Calu3 (cell line): ENCODE results near the gene USP5. TPM values are rescaled to one million over a fixed set of nuclear protein-coding genes. Genes with fewer than 3 reads are reported as not detected.

Experiments
- BruUV-seq: library from RNA; stranded (reverse); fragments of 400-500 nt; replicated peaks from 2 replicates; lab custom pipeline; 2021; lab: Mats Ljungman, UMichigan
- CTCF ChIA-PET: fragments of 300-600 bp; sonication (Branson Sonifier 250); formaldehyde crosslinking; loops from one replicate; lab custom pipeline; 2022; ENCODE audit warnings: antibody characterized with exemption; lab: Charles Lee
- DNase-seq: peaks from one replicate; pipeline ENCODE4 v3.0.0; 2022
- H3K27ac Mint-ChIP-seq: one replicate; pipeline ENCODE4 v1.8.0; 2022; ENCODE audit warnings: mixed read lengths; ENCODE audit not compliant: unreplicated experiment
- H3K27me3 Mint-ChIP-seq: one replicate; pipeline ENCODE4 v1.8.0; 2022; ENCODE audit warnings: mixed read lengths; ENCODE audit not compliant: unreplicated experiment
- H3K36me3 Mint-ChIP-seq: one replicate; pipeline ENCODE4 v1.8.0; 2022; ENCODE audit warnings: mild to moderate bottlenecking, moderate library complexity, mixed read lengths; ENCODE audit not compliant: insufficient read depth, unreplicated experiment
- H3K4me1 Mint-ChIP-seq: one replicate; pipeline ENCODE4 v1.8.0; 2022; ENCODE audit warnings: mild to moderate bottlenecking, low read depth, mixed read lengths; ENCODE audit not compliant: unreplicated experiment
- H3K4me3 Mint-ChIP-seq: one replicate; pipeline ENCODE4 v1.8.0; 2022; ENCODE audit warnings: mild to moderate bottlenecking, low read depth, moderate library complexity, mixed read lengths; ENCODE audit not compliant: unreplicated experiment
- H3K9me3 Mint-ChIP-seq: one replicate; pipeline ENCODE4 v1.8.0; 2022; ENCODE audit warnings: low read depth, mixed read lengths; ENCODE audit not compliant: unreplicated experiment
- CTCF ChIP-seq: fragments of 200-600 bp; IDR thresholded peaks from one replicate; pipeline ENCODE4 v1.8.0; 2022; ENCODE audit warnings: antibody characterized with exemption; ENCODE audit not compliant: unreplicated experiment
- intact Hi-C: fragments of 100-400 bp; cut with micrococcal nuclease; formaldehyde crosslinking; loops from one replicate; pipeline ENCODE4 v1.10.0; 2022; ENCODE audit not compliant: unreplicated experiment
- total RNA-seq: library from RNA; stranded (reverse); gene quantifications from 2 replicates; pipeline ENCODE4 v1.2.3, GENCODE V29; 2022

Gene USP5
- total RNA-seq, 1 experiment from 2014 or later = 128 TPM

- no peaks in the 10 kb centered on the region for H3K4me1 Mint-ChIP-seq
- intact Hi-C loops = no loop called here
- no peaks in the 10 kb centered on the region for H3K36me3 Mint-ChIP-seq
- no TSS peak for BruUV-seq
- peaks cover 97% of the 10 kb centered on the region for H3K27me3 Mint-ChIP-seq
- CTCF ChIA-PET = no interaction called here
- no peaks in the 10 kb centered on the region for H3K9me3 Mint-ChIP-seq
- H3K4me3 Mint-ChIP-seq = no peak overlapping the region
- no peak for TF ChIP-seq CTCF
- no peak overlapping the region for H3K27ac Mint-ChIP-seq
- DNase-seq = no peak
Observed at GRCh38 chr12:6818222-6818621, 33.7 kb upstream of the USP5 start.

GRCh38 chr12:6818645-6819044 is 33.3 kb upstream of the USP5 start:
- Mint-ChIP-seq H3K9me3 (no peaks in the 10 kb centered on the region), H3K36me3 (no peaks in the 10 kb centered on the region), H3K4me3 (no peak overlapping the region), H3K27ac (no peak overlapping the region), H3K4me1 (no peaks in the 10 kb centered on the region), H3K27me3 (peaks cover 98% of the 10 kb centered on the region)
- CTCF ChIA-PET = no interaction called here
- no peak for TF ChIP-seq CTCF
- no TSS peak for BruUV-seq
- no peak for DNase-seq
- intact Hi-C loops = no loop called here

- intact Hi-C loops = loop anchor here (10.0 kb wide), 1 partner anchor 205 kb away; no protein-coding TSS in a partner anchor
- no peak overlapping the region for H3K4me3 Mint-ChIP-seq
- no TSS peak for BruUV-seq
- DNase-seq = no peak
- no peaks in the 10 kb centered on the region for H3K9me3 Mint-ChIP-seq
- no peaks in the 10 kb centered on the region for H3K36me3 Mint-ChIP-seq
- H3K27ac Mint-ChIP-seq = no peak overlapping the region
- CTCF ChIA-PET = interaction anchor here (0.6 kb wide), 1 partner anchor 10 kb away, joined by 4 read pairs; no protein-coding TSS in a partner anchor
- H3K27me3 Mint-ChIP-seq = peaks cover 98% of the 10 kb centered on the region
- no peaks in the 10 kb centered on the region for H3K4me1 Mint-ChIP-seq
- no peak for TF ChIP-seq CTCF
Observed at GRCh38 chr12:6819106-6820030, 32.6 kb upstream of the USP5 start.

GRCh38 chr12:6820166-6820565 is 31.8 kb upstream of the USP5 start:
- CTCF ChIA-PET = interaction anchor here (0.6 kb wide), 1 partner anchor 11 kb away, joined by 4 read pairs; no protein-coding TSS in a partner anchor

More at GRCh38 chr12:6820166-6820565, 31.8 kb upstream of the USP5 start:
- Mint-ChIP-seq H3K4me3 (no peak overlapping the region), H3K27ac (no peak overlapping the region), H3K4me1 (peaks cover 1% of the 10 kb centered on the region), H3K27me3 (peaks cover 98% of the 10 kb centered on the region), H3K9me3 (no peaks in the 10 kb centered on the region), H3K36me3 (no peaks in the 10 kb centered on the region)
- no peak for TF ChIP-seq CTCF
- DNase-seq = no peak
- no TSS peak for BruUV-seq
- intact Hi-C loops = loop anchor here (10.0 kb wide), 1 partner anchor 205 kb away; no protein-coding TSS in a partner anchor
